ENCODE results near the gene CATSPERZ. TPM values are rescaled to one million over a fixed set of nuclear protein-coding genes. Genes with fewer than 3 reads are reported as not detected.

Gene CATSPERZ
- total RNA-seq, 1 experiment from 2014 or later = not detected

- H2AFZ ChIP-seq = no peak overlapping the region
Measured at GRCh38 chr11:64347193-64347867, 47.2 kb downstream of the CATSPERZ start.

GRCh38 chr11:64348383-64349024 is 48.3 kb downstream of the CATSPERZ start:
- BruUV-seq (replicated peaks) = no TSS peak
- POLR2A ChIA-PET (ENCODE audit: unreplicated experiment) = interaction anchor here (0.6 kb wide), 2 partner anchors 27 to 500 kb away, joined by 4 to 8 read pairs; no protein-coding TSS in a partner anchor
- H3K27ac ChIP-seq = no peak overlapping the region
- H3K4me1 ChIP-seq (replicated peaks; ENCODE audit: insufficient read depth) = peaks cover 19% of the 10 kb centered on the region
- H2AFZ ChIP-seq = no peak overlapping the region
- peak in 1 of 2 experiments; percentile 33 for DNase-seq
- H4K20me1 ChIP-seq (ENCODE audit: insufficient read depth) = no peaks in the 10 kb centered on the region
- no peaks in the 10 kb centered on the region for H3K9me2 ChIP-seq (ENCODE audit: insufficient read depth)
- TF ChIP-seq EZH2 (IDR thresholded peaks at IDR 0.05; ENCODE audit: low read depth) (no peak), CTCF (conservative IDR thresholded peaks at IDR 0.05) (no peak)
- intact Hi-C loops (cut with micrococcal nuclease; ENCODE audit: unreplicated experiment) = no loop called here
- H3K36me3 ChIP-seq (ENCODE audit: low read depth) = no peaks in the 10 kb centered on the region
- CTCF ChIA-PET = interaction anchor here (0.6 to 1.6 kb wide), 5 partner anchors 9 to 158 kb away, joined by 3 to 14 read pairs (median 4); partner anchors contain the start of genes PRDX5 and TRMT112
- no peak overlapping the region for H3K4me3 ChIP-seq
- no peaks in the 10 kb centered on the region for H3K27me3 ChIP-seq (ENCODE audit: insufficient read depth, low read depth)
- no peaks in the 10 kb centered on the region for H3K79me2 ChIP-seq (ENCODE audit: low read depth)
- no peak overlapping the region for H3K4me2 ChIP-seq
- no peaks in the 10 kb centered on the region for H3K9me3 ChIP-seq (ENCODE audit: insufficient read depth, low read depth)
- peaks cover 20% of the 10 kb centered on the region; the same call in 1 of the 2 replicates for H3F3A ChIP-seq (ENCODE audit: insufficient read depth, low read depth)

More at GRCh38 chr11:64347193-64347867, 47.2 kb downstream of the CATSPERZ start:
- BruUV-seq (replicated peaks) = no TSS peak
- H3K9me2 ChIP-seq (ENCODE audit: insufficient read depth) = no peaks in the 10 kb centered on the region
- no peak for TF ChIP-seq EZH2 (IDR thresholded peaks at IDR 0.05; ENCODE audit: low read depth)
- POLR2A ChIA-PET (ENCODE audit: unreplicated experiment) = no interaction called here
- intact Hi-C loops (cut with micrococcal nuclease; ENCODE audit: unreplicated experiment) = no loop called here
- no peaks in the 10 kb centered on the region for H3K9me3 ChIP-seq (ENCODE audit: insufficient read depth, low read depth)
- no peaks in the 10 kb centered on the region for H3K79me2 ChIP-seq (ENCODE audit: low read depth)
- peaks cover 20% of the 10 kb centered on the region; the same call in 1 of the 2 replicates for H3F3A ChIP-seq (ENCODE audit: insufficient read depth, low read depth)
- H3K4me3 ChIP-seq = no peak overlapping the region
- H3K4me1 ChIP-seq (replicated peaks; ENCODE audit: insufficient read depth) = peaks cover 19% of the 10 kb centered on the region
- peak overlapping the region; percentile 59 for H3K27ac ChIP-seq
- peak; percentile 24 to 76 for DNase-seq
- no peaks in the 10 kb centered on the region for H3K36me3 ChIP-seq (ENCODE audit: low read depth)
- CTCF ChIA-PET = interaction anchor here (1.6 kb wide), 1 partner anchor 30 kb away, joined by 3 read pairs; the partner anchor contains the start of genes PRDX5 and TRMT112
- no peaks in the 10 kb centered on the region for H4K20me1 ChIP-seq (ENCODE audit: insufficient read depth)
- H3K4me2 ChIP-seq = peak overlapping the region; percentile 31
- no peaks in the 10 kb centered on the region for H3K27me3 ChIP-seq (ENCODE audit: insufficient read depth, low read depth)

GRCh38 chr11:64349025-64349387 is 48.8 kb downstream of the CATSPERZ start:
- Histone ChIP-seq H3K79me2 (ENCODE audit: low read depth) (no peaks in the 10 kb centered on the region), H3K36me3 (ENCODE audit: low read depth) (no peaks in the 10 kb centered on the region), H3K27ac (no peak overlapping the region), H2AFZ (no peak overlapping the region), H3F3A (ENCODE audit: insufficient read depth, low read depth) (peaks cover 20% of the 10 kb centered on the region; the same call in 1 of the 2 replicates), H3K9me2 (ENCODE audit: insufficient read depth) (no peaks in the 10 kb centered on the region), H3K4me3 (no peak overlapping the region), H3K27me3 (ENCODE audit: insufficient read depth, low read depth) (no peaks in the 10 kb centered on the region), H3K9me3 (ENCODE audit: insufficient read depth, low read depth) (no peaks in the 10 kb centered on the region), H3K4me2 (no peak overlapping the region), H4K20me1 (ENCODE audit: insufficient read depth) (no peaks in the 10 kb centered on the region), H3K4me1 (replicated peaks; ENCODE audit: insufficient read depth) (peaks cover 19% of the 10 kb centered on the region)
- no TSS peak for BruUV-seq (replicated peaks)
- no peak for TF ChIP-seq CTCF (conservative IDR thresholded peaks at IDR 0.05)
- POLR2A ChIA-PET (ENCODE audit: unreplicated experiment) = interaction anchor here (0.6 kb wide), 1 partner anchor 499 kb away, joined by 4 read pairs; no protein-coding TSS in a partner anchor
- intact Hi-C loops (cut with micrococcal nuclease; ENCODE audit: unreplicated experiment) = no loop called here
- CTCF ChIA-PET = interaction anchor here (0.6 to 0.7 kb wide), 3 partner anchors 9 to 159 kb away, joined by 3 to 5 read pairs (median 4); no protein-coding TSS in a partner anchor
- no peak for DNase-seq
